Hypothalamus (tissue), 51 donors: ENCODE measurements around the gene MLIP.

ENCODE experiments used
- DNase-seq, 51 donors: peaks; one replicate each; lab custom pipeline; 2025; lab: John Stamatoyannopoulos, UW

Gene MLIP

GRCh38 chr6:54264581-54265272 lies 153.5 kb downstream of the MLIP start:
- DNase-seq: no peak

GRCh38 chr6:54266400-54266923 lies 155.2 kb downstream of the MLIP start:
- no peak for DNase-seq

DNA sequence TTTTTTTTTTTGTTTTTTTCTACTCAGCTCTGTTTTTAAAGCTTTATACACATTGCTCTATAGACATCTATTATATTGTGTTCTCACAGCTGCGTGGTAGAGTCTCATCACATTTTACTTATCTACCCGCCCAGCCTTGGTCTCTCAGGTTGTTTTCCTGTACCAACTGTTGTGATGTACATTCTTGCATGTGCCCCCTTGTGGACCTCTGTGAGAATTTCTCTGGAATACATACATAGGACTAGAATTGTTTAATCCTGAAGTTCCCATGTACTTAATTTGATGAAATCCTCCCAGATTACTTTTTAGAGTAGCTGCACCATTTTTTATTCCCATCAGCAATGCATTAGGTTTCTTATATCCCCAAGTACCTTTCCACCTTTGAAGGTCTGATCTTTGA lies 156.6 kb downstream of the MLIP start:
- no peak for DNase-seq

GRCh38 chr6:54273214-54273820 lies 162.1 kb downstream of the MLIP start:
- no peak for DNase-seq

DNA sequence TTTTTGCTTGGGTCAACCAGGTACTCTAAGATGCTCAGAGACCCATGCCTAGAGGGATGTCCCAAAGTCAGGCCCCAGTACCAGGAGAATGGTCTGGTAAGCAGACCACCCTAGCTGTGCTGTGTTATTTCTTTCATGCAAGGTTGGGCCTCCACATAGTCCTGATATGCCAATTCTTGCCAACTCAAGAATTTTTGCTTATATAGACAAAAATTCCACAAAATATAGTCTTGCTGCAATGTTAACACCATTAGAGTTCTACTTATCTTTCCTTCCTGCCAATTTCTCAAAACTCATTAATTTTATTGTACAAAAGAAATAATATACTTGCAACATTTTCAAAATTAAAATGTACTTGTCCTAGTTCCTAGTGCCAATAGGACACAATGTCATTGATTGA lies 163.1 kb downstream of the MLIP start:
- no peak for DNase-seq

- DNase-seq: no peak
Measured at GRCh38 chr6:54282186-54282585, 170.9 kb downstream of the MLIP start.

- DNase-seq: no peak
Measured at GRCh38 chr6:54284161-54284860, 173.1 kb downstream of the MLIP start.

GRCh38 chr6:54285595-54285994 lies 174.4 kb downstream of the MLIP start:
- no peak for DNase-seq

DNA sequence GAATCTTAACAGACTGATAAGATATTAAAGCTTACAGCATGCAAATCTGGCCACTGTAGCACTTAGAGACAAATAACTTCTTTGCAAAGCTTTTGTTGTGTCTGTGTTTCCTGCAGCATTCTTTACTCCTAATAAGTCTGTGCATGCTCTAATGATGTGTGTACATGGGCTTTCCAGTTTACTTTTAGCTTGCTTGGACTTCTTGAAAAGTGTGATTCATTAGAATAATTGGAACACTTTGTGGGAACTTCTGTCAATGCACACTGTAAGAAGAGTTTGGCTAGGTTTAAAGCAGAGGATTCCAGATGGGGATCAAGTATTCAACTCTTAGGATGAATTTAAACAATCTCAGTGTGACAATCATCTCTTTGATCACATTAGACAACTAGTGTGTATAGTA lies 174.9 kb downstream of the MLIP start:
- no peak for DNase-seq

GRCh38 chr6:54288474-54288873 lies 177.2 kb downstream of the MLIP start:
- no peak for DNase-seq

GRCh38 chr6:54289426-54289825 lies 178.2 kb downstream of the MLIP start:
- DNase-seq: no peak

GRCh38 chr6:54291146-54291545 lies 179.9 kb downstream of the MLIP start:
- no peak for DNase-seq

- DNase-seq: peak in 1 of 51 donors; percentile 9
Measured at GRCh38 chr6:54291738-54292137, 180.5 kb downstream of the MLIP start.

DNA sequence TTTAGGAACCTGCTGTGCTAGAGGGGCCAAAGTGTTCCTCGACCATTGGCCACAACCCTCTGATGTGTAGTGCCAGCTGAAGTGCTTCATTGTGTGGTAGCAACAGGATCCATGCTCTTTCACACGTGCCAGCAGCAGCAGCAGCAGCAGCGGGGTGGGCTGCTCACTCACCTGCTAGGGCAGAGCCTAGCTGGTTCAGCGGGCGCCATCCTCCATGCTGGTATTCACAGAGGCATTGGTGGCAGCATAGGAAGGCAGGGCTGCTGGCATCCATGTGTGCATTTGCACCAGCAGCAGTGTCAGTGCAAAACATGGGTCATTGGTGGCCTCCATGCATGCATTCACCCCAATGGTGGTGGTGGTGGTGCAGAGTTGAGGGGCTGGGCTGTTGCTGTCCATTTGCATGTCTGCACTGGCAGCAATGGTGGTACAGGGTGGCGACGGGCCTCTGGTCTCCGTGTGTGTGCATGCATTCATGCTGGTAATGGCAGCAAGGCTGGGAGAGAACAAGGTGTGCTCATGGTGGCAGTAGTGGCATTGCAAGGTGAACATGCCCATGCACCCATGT lies 183.8 kb downstream of the MLIP start:
- DNase-seq: no peak

GRCh38 chr6:54299542-54300269 lies 188.5 kb downstream of the MLIP start:
- DNase-seq: no peak

- no peak for DNase-seq
Measured at GRCh38 chr6:54301770-54302169, 190.5 kb downstream of the MLIP start.

DNA sequence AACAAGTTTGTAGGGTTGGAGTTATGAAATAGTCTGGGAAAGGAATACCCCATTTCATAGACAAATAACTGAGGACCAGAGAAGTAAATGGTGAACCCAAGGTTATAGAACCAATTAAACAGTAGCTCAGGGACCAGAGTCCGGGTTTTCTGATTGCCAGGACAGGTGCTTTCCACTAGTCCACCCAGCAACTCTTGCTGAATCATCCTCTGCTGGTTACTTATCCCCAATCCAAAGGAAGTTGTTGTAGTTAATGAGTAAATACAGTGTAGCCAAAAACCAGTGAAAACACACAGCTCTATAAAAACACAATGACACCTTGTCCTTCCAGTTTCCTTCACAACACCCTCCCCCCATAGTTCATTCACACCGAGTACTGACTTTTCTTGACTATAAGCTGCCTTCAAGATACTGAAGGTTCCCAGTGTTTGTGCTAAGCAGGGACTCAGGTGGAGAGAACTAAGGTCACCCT lies 196.2 kb downstream of the MLIP start:
- no peak for DNase-seq

DNA sequence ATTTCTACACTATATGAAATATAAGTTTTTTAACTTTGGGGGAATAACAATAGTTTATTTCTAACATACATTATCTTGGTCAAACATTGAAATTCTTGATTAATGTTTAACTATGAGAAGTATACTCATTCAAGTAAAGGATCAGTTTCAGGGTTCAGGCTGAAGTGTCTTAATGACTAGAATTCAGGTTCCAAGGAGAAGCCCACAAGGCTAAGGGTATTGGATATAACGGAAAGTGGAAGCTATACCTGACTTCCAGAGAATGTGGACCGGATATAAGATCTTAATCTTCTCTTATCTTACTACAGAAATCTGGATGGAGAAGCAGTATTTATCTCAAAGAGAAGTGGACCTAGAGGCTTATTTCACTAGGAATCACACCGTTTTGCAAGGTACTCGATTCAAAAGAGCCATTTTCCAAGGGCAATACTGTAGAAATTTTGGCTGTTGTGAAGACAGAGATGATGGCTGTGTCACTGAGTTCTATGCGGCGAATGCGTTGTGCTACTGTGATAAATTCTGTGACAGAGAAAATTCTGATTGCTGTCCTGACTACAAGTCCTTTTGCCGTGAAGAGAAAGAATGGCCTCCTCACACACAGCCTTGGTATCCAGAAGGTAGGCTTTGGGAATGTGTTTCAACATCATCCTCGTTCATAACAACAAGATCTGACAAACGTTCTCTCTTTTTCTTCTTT lies 197.2 kb downstream of the MLIP start, which contains the start of gene TINAG:
TSS of gene TINAG (plus strand) at position 153 of the 697 bp plus-strand sequence. CDS start at position 263, 110 bp downstream.
- DNase-seq: no peak

- DNase-seq: no peak
Measured at GRCh38 chr6:54308986-54309315, 197.7 kb downstream of the MLIP start.
